Measurements from ENCODE around the gene MRPS6. TPM values are rescaled to one million over a fixed set of nuclear protein-coding genes. Genes with fewer than 3 reads are reported as not detected.

Gene MRPS6
- total and polyA plus RNA-seq, 2 of the 13 experiments (the other 11 are each of a cell fraction or from before 2014, with no cell fraction given), result 14.2 to 26.9 TPM

- TF ChIP-seq ZMAT5 (CRISPR knock-in tag; IDR thresholded peaks at IDR 0.05; ENCODE audit: borderline replicate concordance, low read depth) (no peak), MLLT10 (CRISPR knock-in tag; IDR thresholded peaks at IDR 0.05) (no peak), FOXC1 (CRISPR knock-in tag; IDR thresholded peaks at IDR 0.05; ENCODE audit: borderline replicate concordance) (no peak), ZNF337 (CRISPR knock-in tag; IDR thresholded peaks at IDR 0.05; ENCODE audit: borderline replicate concordance, low read depth) (no peak), MLX (CRISPR knock-in tag; IDR thresholded peaks at IDR 0.05) (no peak)
Observed at GRCh38 chr21:34097442-34097841, 24.1 kb downstream of the MRPS6 start (continued).

- Histone ChIP-seq H3K27ac (ENCODE audit: extremely low read length, insufficient read depth, low read length) (no peak overlapping the region), H3K4me3 (replicated peaks in 1 of 3; ENCODE audit: insufficient read depth in 1 of 3, low read depth in 2 of 3, low read length in 3 of 3) (no peak overlapping the region), H3K27me3 (ENCODE audit: control insufficient read depth in 1 of 2, insufficient read depth in 2 of 2, low read length in 2 of 2) (no peaks in the 10 kb centered on the region), H3K4me1 (ENCODE audit: insufficient read depth, low read length) (no peaks in the 10 kb centered on the region), H3K4me2 (ENCODE audit: low read depth, low read length) (no peak overlapping the region), H3K9me3 (ENCODE audit: low read length) (no peaks in the 10 kb centered on the region), H3K36me3 (replicated peaks in 1 of 2; ENCODE audit: control insufficient read depth in 1 of 2, insufficient read depth in 2 of 2, low read length in 2 of 2) (peaks cover 7 to 18% of the 10 kb centered on the region in 2 experiments; a peak in 2 of 5 replicates), H2AFZ (ENCODE audit: low read length) (no peak overlapping the region), H4K20me1 (ENCODE audit: insufficient read depth, low read length) (no peaks in the 10 kb centered on the region), H3K79me2 (ENCODE audit: insufficient read depth, low read length) (peaks cover 15% of the 10 kb centered on the region), H3K9ac (ENCODE audit: insufficient read depth, low read depth, low read length) (no peak overlapping the region)
- BruUV-seq (replicated peaks), result no TSS peak
- POLR2A ChIA-PET, result no interaction called here
- FAIRE-seq (no peak), ATAC-seq (no peak), DNase-seq (ENCODE audit: low spot score) (no peak)
- CTCF ChIA-PET (ENCODE audit: low intra/inter-chr PET ratio, low total read pairs), result no interaction called here
- intact Hi-C loops (cut with micrococcal nuclease; ENCODE audit: unreplicated experiment) (no loop called here), in situ Hi-C loops (cut with HindIII; ENCODE audit: extremely low pct_ligation_motif_present, low pct_unique_long_range_greater_than_20kb) (no loop called here)
- 100% methylated on average over 2 of the region's 2 CpGs for WGBS (ENCODE audit: low lambda C conversion rate)
- TF ChIP-seq SRSF1 (optimal IDR thresholded peaks at IDR 0.05; ENCODE audit: low read depth, low read length) (no peak), CENPT (CRISPR knock-in tag; IDR thresholded peaks at IDR 0.05; ENCODE audit: low read depth) (no peak), JDP2 (CRISPR knock-in tag; IDR thresholded peaks at IDR 0.05; ENCODE audit: borderline replicate concordance) (no peak), NFE2L2 (IDR thresholded peaks at IDR 0.05; ENCODE audit: low read length) (no peak), TCF12 (IDR thresholded peaks at IDR 0.05) (no peak), TCF12 (CRISPR knock-in tag; IDR thresholded peaks at IDR 0.05) (no peak), ZC3H13 (CRISPR knock-in tag; IDR thresholded peaks at IDR 0.05) (no peak), BCL6 (CRISPR knock-in tag; IDR thresholded peaks at IDR 0.05) (no peak), ZSCAN29 (CRISPR knock-in tag; conservative IDR thresholded peaks at IDR 0.05) (no peak), ZNF496 (CRISPR knock-in tag; IDR thresholded peaks at IDR 0.05; ENCODE audit: insufficient replicate concordance) (no peak), SATB2 (CRISPR knock-in tag; IDR thresholded peaks at IDR 0.05) (no peak), RXRA (CRISPR knock-in tag; IDR thresholded peaks at IDR 0.05) (no peak), KDM5B (CRISPR knock-in tag; IDR thresholded peaks at IDR 0.05; ENCODE audit: borderline replicate concordance) (no peak), KDM3A (CRISPR knock-in tag; IDR thresholded peaks at IDR 0.05; ENCODE audit: low read depth) (no peak), ETS1 (CRISPR knock-in tag; IDR thresholded peaks at IDR 0.05) (no peak), ZNF563 (CRISPR knock-in tag; IDR thresholded peaks at IDR 0.05) (no peak), ZFX (CRISPR knock-in tag; IDR thresholded peaks at IDR 0.05; ENCODE audit: low read depth) (no peak), ZNF710 (CRISPR knock-in tag; IDR thresholded peaks at IDR 0.05; ENCODE audit: borderline replicate concordance) (no peak)
Observed at GRCh38 chr21:34100337-34100736, 27.0 kb downstream of the MRPS6 start.

All from HepG2 (cell line).